ENCODE data around the gene MATCAP1. TPM values are rescaled to one million over a fixed set of nuclear protein-coding genes. Genes with fewer than 3 reads are reported as not detected.

Gene MATCAP1
- total RNA-seq, 1 donor from 2014 or later: 6.7 TPM

DNA sequence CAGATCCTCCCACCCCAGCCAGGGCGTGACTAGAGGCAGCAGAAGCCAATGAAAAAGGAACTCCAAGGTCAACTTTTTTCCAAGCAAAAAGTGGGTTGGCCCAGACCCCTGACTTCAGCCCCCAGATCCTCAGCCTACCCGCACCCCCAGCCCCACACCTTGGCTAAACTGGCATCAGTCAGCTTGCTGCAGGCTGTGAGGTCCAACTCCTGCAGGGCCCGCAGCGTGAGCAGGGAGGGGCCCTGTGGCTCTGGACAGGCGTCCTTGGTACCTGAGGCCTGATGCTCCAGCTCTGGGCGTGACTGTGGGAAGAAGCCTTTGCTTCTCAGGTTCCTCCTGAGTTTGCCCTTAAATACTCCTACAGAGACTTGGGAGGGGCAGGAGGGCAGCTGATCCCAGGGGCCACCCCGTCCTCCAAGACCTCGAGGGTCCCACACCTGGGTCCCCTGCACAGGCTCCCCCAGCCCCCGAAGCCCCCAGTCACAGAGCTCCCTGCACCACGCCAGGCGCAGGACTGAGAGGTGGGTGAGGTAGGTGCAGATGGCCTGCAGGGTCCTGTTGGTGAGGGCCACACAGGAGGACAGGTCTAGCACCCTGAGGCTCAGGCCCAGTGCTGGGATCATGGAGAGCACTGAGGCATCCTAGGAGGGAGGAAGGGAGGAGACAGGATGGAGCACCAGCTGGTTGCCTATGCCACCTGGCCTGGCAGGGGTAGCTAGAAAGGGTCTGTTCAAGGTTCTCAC is 24.6 kb upstream of the MATCAP1 start:
- DNase-seq (ENCODE audit: low read depth in 2 of 2): no peak

DNA sequence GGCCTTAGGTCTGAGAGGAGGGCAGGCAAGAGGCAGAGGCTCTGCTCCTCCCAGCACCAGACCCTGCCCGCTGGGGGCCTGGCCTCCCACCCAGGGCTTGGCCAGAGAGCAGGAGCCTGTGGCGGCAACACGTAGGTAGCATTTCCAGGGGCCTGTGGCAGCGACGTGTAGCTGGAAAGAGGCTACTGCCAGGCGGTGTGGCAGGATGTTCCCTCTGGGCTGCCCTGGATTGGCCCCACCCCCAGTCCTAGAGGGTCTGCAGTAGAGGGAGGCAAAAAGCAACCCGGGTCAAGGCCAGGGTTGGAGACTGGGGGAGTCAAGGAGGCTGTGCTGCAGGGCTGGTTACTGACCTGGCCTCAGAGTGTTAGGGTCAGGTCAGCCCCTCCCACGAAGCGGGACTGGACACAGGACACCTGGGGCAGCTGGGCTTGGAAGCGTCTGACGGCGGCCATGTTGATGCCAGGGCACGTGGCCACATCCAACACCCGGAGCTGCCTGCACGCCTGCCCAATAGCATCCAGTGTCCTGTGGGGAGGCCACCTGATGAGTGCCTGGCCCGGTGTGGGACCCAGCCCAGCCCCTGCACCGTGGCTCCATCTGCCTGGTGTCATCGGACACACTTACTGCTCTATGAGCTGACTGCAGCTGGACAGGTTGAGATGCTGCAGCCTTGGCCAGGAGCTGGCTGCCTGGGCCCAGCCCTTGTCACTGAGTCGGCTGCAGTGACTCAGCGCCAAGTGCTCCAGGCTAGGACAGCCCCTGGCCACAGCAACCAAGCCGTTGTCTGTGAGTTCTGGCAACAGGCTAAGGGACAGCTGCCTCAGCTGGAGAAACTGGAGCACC is 23.7 kb upstream of the MATCAP1 start:
- no peak for DNase-seq (ENCODE audit: low read depth in 2 of 2)

DNA sequence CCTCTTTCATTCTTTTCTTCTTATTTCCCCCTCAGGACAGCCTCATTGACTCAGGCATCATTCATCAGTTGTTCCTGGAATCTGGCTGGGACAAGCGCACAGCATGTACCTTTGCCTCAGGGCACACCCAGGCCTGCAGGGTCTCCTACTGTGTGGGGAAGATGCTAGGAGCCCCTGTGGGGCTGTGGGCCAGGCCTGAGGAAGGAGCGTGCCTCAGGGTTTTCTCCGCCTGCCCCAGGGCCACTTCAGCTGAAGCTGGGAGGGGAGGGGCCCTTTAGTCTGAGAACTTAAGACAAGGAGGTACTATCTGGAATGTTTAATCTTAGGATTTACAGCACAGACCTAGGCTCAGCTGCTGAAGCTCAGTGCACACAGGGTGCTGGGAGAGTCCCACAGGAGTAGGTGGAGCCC is 23.1 kb upstream of the MATCAP1 start:
- DNase-seq (ENCODE audit: low read depth in 2 of 2): no peak

DNA sequence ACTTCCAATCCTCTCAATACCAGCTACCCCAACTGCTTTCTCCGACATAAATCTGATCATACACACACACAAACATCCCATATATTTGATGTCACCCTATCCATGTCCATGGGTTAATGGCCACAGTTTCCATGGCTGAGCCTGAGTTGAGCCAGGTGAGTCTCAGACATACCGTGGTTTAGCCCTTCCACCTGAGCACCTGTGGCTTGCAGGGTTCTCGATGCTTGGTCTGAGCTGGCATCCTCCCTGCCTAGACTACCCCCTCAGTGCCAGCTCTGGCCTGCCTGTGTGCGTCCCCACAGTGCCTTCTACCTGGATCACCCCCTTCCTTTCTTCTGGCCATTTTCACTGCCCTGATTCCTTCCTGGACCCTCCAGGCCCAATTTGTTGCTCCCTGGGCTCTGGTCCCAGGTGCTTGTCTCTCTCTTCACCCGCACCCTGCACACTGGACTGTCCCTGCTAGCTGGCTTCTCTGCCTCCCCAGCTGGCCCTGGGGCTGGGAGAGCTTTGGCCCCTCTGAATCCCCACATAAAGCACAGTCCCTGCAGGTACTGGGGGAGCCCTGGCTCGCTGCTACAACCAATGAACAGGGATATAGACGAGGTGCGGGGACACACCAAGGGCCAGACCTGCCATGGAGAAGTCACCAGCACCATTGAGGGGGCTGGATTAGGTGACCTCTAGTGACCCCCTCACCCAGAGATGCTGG is 22.5 kb upstream of the MATCAP1 start:
- DNase-seq (ENCODE audit: low read depth in 2 of 2): no peak

- no peak for DNase-seq (ENCODE audit: low read depth in 2 of 2)
Observed at GRCh38 chr16:67204076-67204475, 20.3 kb upstream of the MATCAP1 start.

DNA sequence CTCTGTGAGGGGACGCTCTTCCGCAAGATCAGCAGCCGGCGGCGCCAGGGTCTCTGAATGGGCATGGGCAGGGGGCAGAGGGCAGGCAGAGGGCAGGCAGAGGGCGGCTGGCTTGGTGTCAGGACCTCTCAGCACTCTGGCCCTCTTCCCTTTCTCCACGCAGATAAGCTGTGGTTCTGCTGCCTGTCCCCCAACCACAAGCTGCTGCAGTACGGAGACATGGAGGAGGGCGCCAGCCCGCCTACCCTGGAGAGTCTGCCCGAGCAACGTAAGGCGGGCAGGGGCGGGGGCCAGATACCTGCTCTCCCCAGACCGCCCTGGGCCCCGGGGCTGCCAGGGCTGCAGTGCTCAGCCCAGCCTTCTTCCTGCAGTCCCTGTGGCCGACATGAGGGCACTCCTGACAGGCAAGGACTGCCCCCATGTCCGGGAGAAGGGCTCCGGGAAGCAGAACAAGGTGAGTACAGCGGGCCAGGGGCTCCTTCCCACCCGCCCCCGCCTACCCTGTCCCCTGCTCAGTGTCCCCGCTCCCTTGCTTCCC is 19.3 kb upstream of the MATCAP1 start:
- DNase-seq (ENCODE audit: low read depth in 2 of 2): no peak

DNA sequence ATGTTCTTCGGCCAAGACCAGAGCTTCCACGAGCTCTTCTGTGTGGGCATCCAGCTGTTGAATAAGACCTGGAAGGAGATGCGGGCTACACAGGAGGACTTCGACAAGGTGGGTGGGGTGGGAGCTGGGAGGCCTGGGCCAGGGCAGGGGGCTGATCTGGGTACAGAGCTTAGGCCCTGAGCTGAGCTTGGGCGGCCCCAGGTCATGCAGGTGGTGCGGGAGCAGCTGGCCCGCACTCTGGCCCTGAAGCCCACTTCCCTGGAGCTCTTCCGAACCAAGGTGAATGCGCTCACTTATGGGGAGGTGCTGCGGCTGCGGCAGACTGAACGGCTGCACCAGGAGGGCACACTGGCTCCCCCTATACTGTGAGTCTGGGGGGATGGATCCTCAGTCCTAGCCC is 18.7 kb upstream of the MATCAP1 start:
- DNase-seq (ENCODE audit: low read depth in 2 of 2): no peak

- no peak for DNase-seq (ENCODE audit: low read depth in 2 of 2)
Observed at GRCh38 chr16:67201411-67202345, 17.9 kb upstream of the MATCAP1 start.

DNA sequence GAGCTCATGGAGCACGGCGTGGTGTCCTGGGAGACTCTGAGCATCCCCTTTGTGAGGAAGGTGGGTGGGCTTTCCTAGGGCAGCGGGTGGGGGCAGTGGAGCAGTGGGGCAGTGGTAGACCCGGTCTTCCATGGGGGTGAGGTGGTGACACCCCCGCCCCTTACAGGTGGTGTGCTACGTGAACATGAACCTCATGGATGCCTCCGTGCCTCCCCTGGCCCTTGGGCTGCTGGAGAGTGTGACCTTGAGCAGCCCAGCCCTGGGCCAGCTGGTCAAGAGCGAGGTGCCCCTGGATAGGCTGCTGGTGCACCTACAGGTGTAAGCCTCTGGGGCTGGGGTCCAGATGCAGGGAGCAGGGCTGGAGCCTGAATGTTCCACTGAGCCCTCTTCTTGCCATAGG is 16.7 kb upstream of the MATCAP1 start:
- no peak for DNase-seq (ENCODE audit: low read depth in 2 of 2)

DNA sequence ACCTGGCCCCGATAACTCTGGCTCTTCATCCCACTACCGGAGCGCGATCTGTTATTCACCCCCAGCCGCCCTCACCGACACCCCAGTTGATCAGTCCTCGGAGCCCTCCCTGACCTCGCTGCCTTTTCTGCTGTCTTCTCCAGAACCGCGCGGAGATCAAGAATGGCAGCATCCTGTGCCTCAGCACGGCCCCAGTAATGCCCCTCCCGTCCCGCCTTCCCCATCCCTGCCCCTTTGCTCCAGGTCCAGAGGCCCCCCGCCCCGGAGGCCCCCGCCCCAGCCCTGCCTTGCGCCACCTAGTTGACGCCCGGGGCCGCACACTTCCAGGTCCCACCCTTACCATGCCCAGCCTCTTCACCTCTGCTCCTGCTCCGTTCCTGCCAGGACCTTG is 16.0 kb upstream of the MATCAP1 start:
- DNase-seq (ENCODE audit: low read depth in 2 of 2): no peak

DNA sequence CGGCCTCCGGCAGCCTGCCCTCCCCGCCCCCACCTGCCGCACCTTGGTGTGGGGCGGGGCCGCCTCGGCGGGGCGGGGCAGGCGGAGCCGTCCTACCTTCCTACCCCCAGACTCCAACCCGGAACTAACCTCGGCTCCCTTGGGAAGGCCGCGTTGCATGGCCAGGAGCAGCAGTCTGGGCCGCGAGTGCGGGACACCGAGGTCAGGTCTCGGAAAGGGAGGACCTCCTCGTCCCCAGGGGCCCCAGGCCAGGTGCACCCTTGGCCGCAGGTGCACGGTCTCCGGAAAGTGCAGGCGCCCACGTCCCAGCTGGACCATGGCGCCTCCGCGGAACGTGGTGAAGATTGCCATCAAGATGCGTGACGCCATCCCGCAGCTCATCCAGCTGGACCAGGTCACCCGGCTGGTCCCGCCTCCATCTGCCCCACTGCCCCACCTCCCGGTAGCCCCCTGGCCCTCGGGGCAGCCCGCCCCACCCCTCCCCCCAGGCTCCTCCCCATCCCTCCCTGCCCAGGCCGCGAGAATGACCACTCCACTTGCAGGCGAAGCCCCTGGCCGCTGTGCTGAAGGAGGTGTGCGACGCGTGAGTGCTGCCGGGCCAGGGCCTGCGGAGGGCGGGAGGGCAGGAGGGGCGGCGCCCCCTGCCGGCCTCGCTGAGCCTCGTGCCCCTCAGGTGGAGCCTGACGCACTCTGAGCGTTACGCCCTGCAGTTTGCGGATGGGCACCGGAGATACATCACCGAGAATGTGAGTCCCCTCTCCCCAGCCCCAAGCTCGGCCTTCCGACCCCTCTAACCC is 15.4 kb upstream of the MATCAP1 start, which contains the start of gene ELMO3:
TSS of gene ELMO3 (plus strand) at position 121 of the 797 bp plus-strand sequence. CDS start at position 317, 196 bp downstream.
- no peak for DNase-seq (ENCODE audit: low read depth in 2 of 2)

GRCh38 chr16:67198238-67198734 is 14.5 kb upstream of the MATCAP1 start:
- peak in 1 of 2 donors; percentile 53 for DNase-seq (ENCODE audit: low read depth in 2 of 2)

DNA sequence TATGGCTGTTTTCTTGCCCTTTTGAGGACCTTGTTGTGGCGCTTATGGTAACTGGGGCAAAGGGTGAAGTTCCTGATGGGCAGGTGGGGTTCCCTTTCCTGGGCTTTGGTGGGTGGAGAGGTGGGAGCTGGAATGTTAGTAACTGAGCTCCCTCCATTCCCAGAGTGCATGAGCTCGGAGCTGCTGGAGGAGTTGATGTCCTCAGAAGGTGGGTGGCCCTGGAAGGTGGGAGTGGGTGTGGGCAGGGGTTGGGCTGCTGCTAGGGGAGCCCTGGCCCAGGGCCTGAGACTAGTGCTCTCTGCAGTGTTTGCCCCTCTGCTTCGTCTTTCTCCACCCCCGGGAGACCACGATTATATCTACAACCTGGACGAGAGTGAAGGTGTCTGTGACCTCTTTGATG is 13.9 kb upstream of the MATCAP1 start:
- DNase-seq (ENCODE audit: low read depth in 2 of 2): no peak

DNA sequence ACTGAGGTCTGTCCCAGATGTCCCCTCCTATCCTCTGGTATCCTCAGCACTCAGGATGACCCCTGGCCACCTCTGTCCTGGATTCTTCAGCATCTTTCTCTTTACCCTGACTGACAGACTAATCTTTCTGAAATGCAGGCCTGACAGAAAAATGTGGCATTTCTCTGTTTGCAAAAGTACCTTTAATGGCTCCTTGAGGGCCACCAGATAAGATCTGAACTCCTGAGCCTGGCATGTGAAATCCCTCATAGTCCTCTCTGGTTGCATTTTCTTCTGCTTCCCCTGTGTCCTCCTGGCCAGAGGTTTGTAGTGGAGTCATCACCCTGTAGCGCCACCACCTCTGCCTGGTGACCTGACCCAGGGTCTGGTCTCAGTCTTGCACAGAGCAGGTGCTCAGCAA is 13.1 kb upstream of the MATCAP1 start:
- no peak for DNase-seq (ENCODE audit: low read depth in 2 of 2)

DNA sequence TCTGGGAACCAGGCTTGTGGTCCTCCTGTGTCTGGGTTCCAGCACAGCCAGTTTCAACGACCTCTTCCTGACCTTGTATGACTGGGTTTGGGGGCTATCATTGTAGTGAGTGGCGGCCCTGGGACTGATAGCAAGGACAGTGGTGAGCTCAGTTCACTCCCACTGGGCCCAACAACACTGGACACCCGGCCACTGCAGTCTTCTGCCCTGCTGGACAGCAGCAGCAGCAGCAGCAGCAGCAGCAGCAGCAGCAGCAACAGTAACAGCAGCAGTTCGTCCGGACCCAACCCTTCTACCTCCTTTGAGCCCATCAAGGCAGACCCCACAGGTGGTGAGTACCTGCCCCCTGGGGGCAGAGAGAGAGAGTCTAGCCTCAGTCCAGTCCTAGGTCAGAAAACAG is 11.9 kb upstream of the MATCAP1 start:
- DNase-seq (ENCODE audit: low read depth in 2 of 2): no peak

DNA sequence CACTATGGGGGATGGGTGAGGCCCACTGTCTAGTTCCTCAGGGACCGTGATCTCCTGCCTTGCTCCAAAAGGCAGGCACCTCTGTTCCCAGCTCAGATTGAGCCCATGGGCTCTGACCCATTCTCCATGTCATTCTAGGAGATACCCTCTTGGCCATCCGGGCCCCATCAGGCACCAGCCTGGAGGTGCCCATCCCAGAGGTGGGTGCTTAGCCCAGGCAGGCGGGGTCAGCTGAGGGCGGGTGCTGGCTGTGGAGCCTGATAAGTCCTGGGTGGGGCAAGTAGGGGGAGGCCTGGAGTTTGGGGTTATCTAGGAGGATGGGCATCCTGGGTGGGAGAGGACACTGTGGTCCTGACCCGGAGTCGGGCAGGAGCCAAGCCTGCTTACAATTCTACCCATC is 10.5 kb upstream of the MATCAP1 start:
- no peak for DNase-seq (ENCODE audit: low read depth in 2 of 2)

- no peak for DNase-seq (ENCODE audit: low read depth in 2 of 2)
Observed at GRCh38 chr16:67193536-67193935, 9.8 kb upstream of the MATCAP1 start.

GRCh38 chr16:67192781-67193361 is 9.1 kb upstream of the MATCAP1 start:
- DNase-seq (ENCODE audit: low read depth in 2 of 2): no peak

GRCh38 chr16:67191995-67192681 is 8.4 kb upstream of the MATCAP1 start, which contains the start of gene E2F4:
E2F4 (plus strand) TSS chr16:67192155; CDS start chr16:67192228, 73 bp downstream.
- peak; percentile 87 to 96 for DNase-seq (ENCODE audit: low read depth in 2 of 2)
